Subcutaneous abdominal adipose tissue (tissue), 5 donors: Measurements from ENCODE around the gene TATDN2.
"Not testable (repeated sequence)": the region's sequence is repeated elsewhere in the genome, so short reads cannot be mapped to it uniquely, and the experiment has no call there.

Experiments
- H3K27ac ChIP-seq: one replicate; pipeline ENCODE4 v1.7.0; 2013; ENCODE audit warnings: low read depth, mild to moderate bottlenecking, inconsistent platforms, low read length, moderate library complexity
- H3K27me3 ChIP-seq, 5 donors: one replicate each; pipeline ENCODE4 v1.7.0; 2013; ENCODE audit warnings: low read length in 5 of 5, inconsistent platforms in 1 of 5; ENCODE audit not compliant: control insufficient read depth in 5 of 5, insufficient read depth in 4 of 5
- H3K36me3 ChIP-seq, 5 donors: one replicate each; pipeline ENCODE4 v1.7.0; 2013; ENCODE audit warnings: low read length in 5 of 5; ENCODE audit not compliant: control insufficient read depth in 5 of 5, insufficient read depth in 5 of 5
- H3K4me1 ChIP-seq, 5 donors: one replicate each; pipeline ENCODE4 v1.7.0; 2013; ENCODE audit warnings: low read length in 5 of 5, mild to moderate bottlenecking in 3 of 5, moderate library complexity in 1 of 5; ENCODE audit not compliant: control insufficient read depth in 5 of 5, insufficient read depth in 5 of 5
- H3K4me3 ChIP-seq, 5 donors: one replicate each; pipeline ENCODE4 v1.7.0; 2013; ENCODE audit warnings: low read length in 5 of 5, low read depth in 1 of 5
- H3K9ac ChIP-seq, 5 donors: one replicate each; pipeline ENCODE4 v1.7.0; 2013; ENCODE audit warnings: low read length in 5 of 5, mild to moderate bottlenecking in 4 of 5, moderate library complexity in 3 of 5
- H3K9me3 ChIP-seq, 5 donors: one replicate each; pipeline ENCODE4 v1.7.0; 2013; ENCODE audit warnings: low read length in 5 of 5; ENCODE audit not compliant: control insufficient read depth in 5 of 5
- donor health status: healthy.
- donor health status: healthy.
- donor health status: healthy.
- donor health status: healthy.
- donor health status: healthy.

The TATDN2 gene

DNA sequence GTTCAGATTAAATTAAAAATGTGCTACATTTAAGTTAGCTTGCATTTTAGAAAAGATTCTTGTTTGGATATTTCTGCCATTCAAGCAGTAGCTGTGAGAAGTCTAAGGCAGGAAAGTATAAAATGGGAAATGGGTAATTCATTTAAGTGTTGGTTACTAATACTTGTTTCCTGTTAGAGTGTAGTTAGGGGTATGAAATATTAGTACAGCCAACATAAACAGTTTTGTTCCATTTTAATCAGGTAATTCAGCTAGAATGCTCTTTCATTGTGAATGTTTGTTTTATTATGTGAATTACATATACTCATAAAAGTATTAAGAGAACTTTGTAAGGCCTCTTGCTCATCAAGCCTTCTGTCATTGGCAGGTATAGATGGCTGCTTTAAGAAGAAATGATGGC, 19.9 kb downstream of the TATDN2 start:
- no peak overlapping the region for H3K4me3 ChIP-seq
- H3K27ac ChIP-seq = no peak overlapping the region
- no peaks in the 10 kb centered on the region for H3K9me3 ChIP-seq
- no peaks in the 10 kb centered on the region for H3K27me3 ChIP-seq
- H3K9ac ChIP-seq = no peak overlapping the region
- peaks cover 5 to 50% (median 27%) of the 10 kb centered on the region in 5 donors for H3K36me3 ChIP-seq
- H3K4me1 ChIP-seq = peaks cover 0 to 14% (median 9%) of the 10 kb centered on the region in 5 donors

- no peak overlapping the region for H3K4me3 ChIP-seq
- no peaks in the 10 kb centered on the region for H3K27me3 ChIP-seq
- H3K36me3 ChIP-seq = peaks cover 5 to 46% (median 27%) of the 10 kb centered on the region in 5 donors
- H3K4me1 ChIP-seq = peaks cover 2 to 20% (median 14%) of the 10 kb centered on the region in 5 donors
- no peak overlapping the region for H3K27ac ChIP-seq
- no peaks in the 10 kb centered on the region for H3K9me3 ChIP-seq
- no peak overlapping the region for H3K9ac ChIP-seq
Measured at GRCh38 chr3:10268930-10269329, 20.7 kb downstream of the TATDN2 start.

GRCh38 chr3:10269443-10269842, 21.2 kb downstream of the TATDN2 start:
- H3K27ac ChIP-seq = no peak overlapping the region
- peaks cover 5 to 44% (median 27%) of the 10 kb centered on the region in 5 donors for H3K36me3 ChIP-seq
- peaks cover 2 to 20% (median 17%) of the 10 kb centered on the region in 5 donors for H3K4me1 ChIP-seq

GRCh38 chr3:10272476-10272875, 24.2 kb downstream of the TATDN2 start:
- H3K27ac ChIP-seq, H3K4me3 ChIP-seq, H3K9ac ChIP-seq, H3K9me3 ChIP-seq, H3K27me3 ChIP-seq: not testable (repeated sequence)
- peaks cover 0 to 54% (median 40%) of the 10 kb centered on the region in 5 donors for H3K36me3 ChIP-seq
- peaks cover 2 to 22% (median 19%) of the 10 kb centered on the region in 5 donors for H3K4me1 ChIP-seq

More at GRCh38 chr3:10269443-10269842, 21.2 kb downstream of the TATDN2 start:
- no peak overlapping the region for H3K9ac ChIP-seq
- no peaks in the 10 kb centered on the region for H3K27me3 ChIP-seq
- H3K9me3 ChIP-seq = no peaks in the 10 kb centered on the region
- H3K4me3 ChIP-seq = no peak overlapping the region

DNA sequence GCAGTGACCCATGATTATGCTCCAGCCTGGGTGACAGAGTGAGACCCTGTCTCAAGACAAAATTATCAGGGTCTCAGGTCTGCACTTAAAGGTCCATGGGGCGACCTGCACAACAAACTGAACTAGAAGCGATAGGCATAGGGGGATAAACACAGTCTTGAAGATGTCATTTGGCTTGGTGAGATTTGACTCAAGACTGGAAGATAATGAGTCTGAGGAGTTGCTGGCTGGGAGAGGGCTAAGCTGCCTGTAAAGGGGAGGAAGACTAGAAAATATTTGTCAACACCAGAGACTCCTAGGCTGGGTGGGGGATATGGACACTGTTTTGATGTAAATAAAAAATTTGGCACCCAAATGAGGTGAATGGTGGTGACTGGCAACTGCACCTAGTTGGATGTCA, 24.7 kb downstream of the TATDN2 start:
- H3K4me3 ChIP-seq = no peak overlapping the region
- no peaks in the 10 kb centered on the region for H3K9me3 ChIP-seq
- H3K36me3 ChIP-seq = peaks cover 0 to 59% (median 45%) of the 10 kb centered on the region in 5 donors
- H3K27me3 ChIP-seq = no peaks in the 10 kb centered on the region
- no peak overlapping the region for H3K27ac ChIP-seq
- no peak overlapping the region for H3K9ac ChIP-seq
- peaks cover 2 to 19% (median 17%) of the 10 kb centered on the region in 5 donors for H3K4me1 ChIP-seq

DNA sequence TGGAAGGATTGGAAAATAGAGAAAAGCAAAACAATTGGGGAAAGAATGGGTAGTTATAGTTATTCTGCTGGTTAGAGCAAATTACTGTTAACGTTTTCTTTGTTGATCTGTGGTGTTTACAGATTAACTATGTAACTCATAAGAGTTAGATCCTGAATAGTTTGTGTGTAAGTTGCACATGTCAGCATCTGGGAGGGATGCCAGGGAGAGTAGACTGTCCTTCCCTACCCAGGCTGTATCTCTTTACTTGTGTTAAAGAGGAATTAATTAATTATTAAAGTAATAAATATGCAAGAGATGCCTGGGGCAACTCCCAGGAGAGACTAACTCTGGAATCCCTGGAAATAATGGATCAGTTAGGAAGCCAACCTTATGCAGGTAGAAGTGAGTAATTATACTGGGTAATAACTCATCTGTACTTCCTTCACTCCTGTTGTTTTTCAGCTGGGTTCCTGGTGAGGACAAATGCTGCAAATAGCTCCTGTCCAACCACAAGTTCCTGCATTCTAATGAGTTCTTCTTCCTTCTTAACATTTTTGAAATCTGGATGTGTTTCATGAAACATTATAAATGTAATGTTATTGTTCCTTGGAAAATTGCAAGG, 25.5 kb downstream of the TATDN2 start:
- no peak overlapping the region for H3K27ac ChIP-seq
- peaks cover 0 to 62% (median 52%) of the 10 kb centered on the region in 5 donors for H3K36me3 ChIP-seq
- peak overlapping the region in 2 of 5 donors; percentile 6 to 21 for H3K9ac ChIP-seq
- peaks cover 2 to 19% (median 17%) of the 10 kb centered on the region in 5 donors for H3K4me1 ChIP-seq
- H3K27me3 ChIP-seq = no peaks in the 10 kb centered on the region
- no peaks in the 10 kb centered on the region for H3K9me3 ChIP-seq
- no peak overlapping the region for H3K4me3 ChIP-seq

GRCh38 chr3:10274601-10275000, 26.3 kb downstream of the TATDN2 start:
- Histone ChIP-seq H3K4me1 (peaks cover 2 to 19% (median 17%) of the 10 kb centered on the region in 5 donors), H3K27me3 (no peaks in the 10 kb centered on the region), H3K9ac (no peak overlapping the region), H3K36me3 (peaks cover 0 to 62% (median 57%) of the 10 kb centered on the region in 5 donors), H3K9me3 (no peaks in the 10 kb centered on the region), H3K4me3 (no peak overlapping the region), H3K27ac (no peak overlapping the region)

GRCh38 chr3:10277115-10277625, 28.9 kb downstream of the TATDN2 start:
- H3K4me1 ChIP-seq = peaks cover 2 to 19% (median 17%) of the 10 kb centered on the region in 5 donors
- peaks cover 5 to 59% (median 53%) of the 10 kb centered on the region in 5 donors for H3K36me3 ChIP-seq
- no peaks in the 10 kb centered on the region for H3K27me3 ChIP-seq
- H3K9me3 ChIP-seq = no peaks in the 10 kb centered on the region
- no peak overlapping the region for H3K9ac ChIP-seq
- no peak overlapping the region for H3K4me3 ChIP-seq
- no peak overlapping the region for H3K27ac ChIP-seq

- Histone ChIP-seq H3K9ac (no peak overlapping the region), H3K27me3 (no peaks in the 10 kb centered on the region), H3K27ac (no peak overlapping the region), H3K4me3 (no peak overlapping the region), H3K9me3 (no peaks in the 10 kb centered on the region), H3K4me1 (peaks cover 2 to 12% (median 9%) of the 10 kb centered on the region in 5 donors), H3K36me3 (peaks cover 9 to 69% (median 59%) of the 10 kb centered on the region in 5 donors)
Measured at GRCh38 chr3:10278501-10278900, 30.2 kb downstream of the TATDN2 start.

DNA sequence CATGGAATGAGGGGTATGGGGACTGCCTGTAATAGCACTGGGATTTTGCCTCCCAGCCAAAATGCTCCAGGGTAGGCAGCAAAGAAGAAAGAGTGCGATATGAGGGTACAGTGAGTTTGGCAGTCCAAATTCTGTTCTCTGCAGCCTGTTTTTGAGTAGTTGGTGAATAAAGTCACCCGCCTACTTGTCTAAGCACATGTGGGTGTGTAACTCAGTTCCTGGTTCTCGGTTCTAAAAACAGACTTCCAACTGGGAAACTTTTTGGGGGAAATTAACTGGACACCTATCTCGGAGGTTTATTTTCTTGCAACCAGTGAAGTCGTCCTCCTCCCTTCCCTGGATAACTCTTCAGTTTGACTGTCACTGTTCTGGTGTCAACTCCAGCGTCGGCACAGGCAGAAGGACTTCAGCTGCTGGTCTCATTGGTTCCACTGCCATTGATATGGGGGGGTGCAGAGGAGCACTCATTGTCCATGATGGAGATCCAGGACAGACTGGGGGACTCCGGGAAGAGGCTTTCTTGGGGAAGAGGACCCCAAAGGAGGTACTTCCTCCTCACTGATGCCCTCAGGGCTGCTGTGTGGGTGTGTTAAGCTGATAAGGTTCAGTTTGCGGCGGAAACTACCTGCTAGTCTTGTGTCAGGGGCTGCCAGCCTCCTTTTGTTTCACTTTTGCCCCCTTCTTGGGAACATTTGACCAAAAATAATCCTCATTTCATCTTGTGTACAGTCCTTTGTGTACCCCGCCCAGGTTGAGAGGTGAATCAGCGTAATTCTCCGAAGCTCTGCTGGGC, 31.3 kb downstream of the TATDN2 start:
- Histone ChIP-seq H3K27ac (no peak overlapping the region), H3K9me3 (no peaks in the 10 kb centered on the region), H3K9ac (no peak overlapping the region), H3K36me3 (peaks cover 9 to 74% (median 64%) of the 10 kb centered on the region in 5 donors), H3K4me1 (peaks cover 0 to 1% (median 1%) of the 10 kb centered on the region in 5 donors), H3K27me3 (no peaks in the 10 kb centered on the region), H3K4me3 (no peak overlapping the region)
